ENCODE results near the gene HSF5.
"Not testable (repeated sequence)": the region's sequence is repeated elsewhere in the genome, so short reads cannot be mapped to it uniquely, and the experiment has no call there.

HSF5 gene

GRCh38 chr17:58515286-58515685 is 27.1 kb upstream of the HSF5 start:
- DNase-seq, result no peak

DNA sequence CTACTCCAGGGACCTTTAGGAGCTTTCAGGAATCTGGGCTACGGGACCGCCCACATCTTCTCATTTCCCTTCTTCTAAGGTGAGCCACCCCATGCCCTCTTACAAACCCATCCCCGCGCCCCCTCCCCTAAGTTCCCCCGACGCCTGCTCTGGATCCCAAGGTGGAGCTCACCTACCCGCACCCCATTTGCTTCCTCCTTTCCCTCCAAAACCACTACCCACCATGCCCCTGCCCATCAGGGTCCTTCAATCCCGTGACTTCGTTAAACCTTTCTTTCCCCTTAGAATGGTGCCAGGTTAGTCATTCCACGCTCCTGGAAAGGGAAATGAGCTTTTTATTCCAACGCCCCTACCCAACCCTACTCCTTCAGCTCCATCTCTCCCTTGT is 26.6 kb upstream of the HSF5 start:
- no peak for DNase-seq

GRCh38 chr17:58513965-58514769 is 26.0 kb upstream of the HSF5 start, which contains the start of gene MTMR4:
TSS of gene MTMR4 (minus strand) at chr17:58514638. CDS start at chr17:58514407, 231 bp downstream.
- DNase-seq, result peak; percentile 66 to 73

- no peak for DNase-seq
These were observed 25.2 kb upstream of the HSF5 start for GRCh38 chr17:58513267-58513964.

- no peak for DNase-seq
These were observed 21.9 kb upstream of the HSF5 start for GRCh38 chr17:58510075-58510474.

DNA sequence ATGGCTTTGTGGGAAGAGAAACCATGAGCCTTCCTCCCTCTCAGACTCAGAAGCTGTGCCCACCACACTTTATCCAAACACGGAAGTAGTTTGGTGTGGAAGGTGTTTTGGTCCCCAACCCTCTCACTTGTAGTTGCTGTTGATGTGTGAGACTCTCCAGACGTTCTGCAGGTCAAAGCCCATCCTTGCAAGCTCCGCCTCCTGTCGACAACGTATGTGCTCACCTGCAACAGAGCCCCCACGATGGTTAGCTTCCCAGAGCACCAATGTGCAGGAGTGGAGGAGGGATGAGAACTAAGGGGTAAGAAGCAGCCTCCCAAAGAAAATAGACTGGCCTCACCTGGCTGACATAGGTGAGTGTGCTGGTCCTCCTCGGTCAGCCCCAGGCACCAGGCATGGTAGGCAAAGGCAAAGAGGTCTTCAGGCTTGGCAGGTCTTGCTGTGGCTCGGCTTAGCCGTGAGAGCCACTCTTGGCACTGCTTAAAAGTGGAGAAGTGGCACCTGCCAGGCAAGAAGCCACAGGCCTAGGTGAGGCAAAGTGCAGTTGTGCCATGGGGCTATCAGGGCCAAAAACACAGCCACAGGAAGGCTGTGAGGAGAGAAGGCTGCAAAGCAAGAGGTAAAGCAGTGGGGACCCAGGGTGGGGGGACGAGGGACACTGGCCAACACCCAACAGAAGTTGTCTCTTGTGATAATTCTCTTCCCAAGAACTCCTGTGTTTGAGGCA is 20.3 kb upstream of the HSF5 start:
- DNase-seq, result no peak

DNA sequence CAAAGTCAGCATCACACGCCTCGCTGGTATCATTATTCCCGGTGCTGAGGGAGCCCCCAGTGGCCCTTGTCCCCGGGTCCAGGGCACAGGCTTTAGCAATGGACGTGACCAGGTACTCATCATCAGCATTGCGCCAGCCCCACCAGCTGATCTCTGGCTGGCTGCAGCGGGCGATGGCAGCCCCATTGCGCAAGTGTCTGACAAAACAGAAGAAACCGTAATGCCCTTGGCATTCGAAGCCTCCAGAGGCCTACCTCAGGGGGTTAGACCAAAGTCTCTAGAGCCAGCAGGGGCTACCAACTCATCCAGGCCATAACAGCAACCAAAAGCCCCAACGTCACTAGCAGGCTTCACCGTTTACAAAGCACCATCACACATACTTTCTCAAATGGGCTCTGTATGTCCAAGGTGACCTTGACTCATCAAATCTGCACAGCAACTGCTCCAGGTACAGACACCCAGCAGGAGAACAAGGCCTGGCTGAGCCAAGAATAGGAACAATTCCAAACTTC is 19.0 kb upstream of the HSF5 start:
- DNase-seq, result no peak

GRCh38 chr17:58506354-58507080 is 18.3 kb upstream of the HSF5 start:
- DNase-seq, result no peak

- DNase-seq, result no peak
These were observed 16.7 kb upstream of the HSF5 start for GRCh38 chr17:58504826-58505351.

DNA sequence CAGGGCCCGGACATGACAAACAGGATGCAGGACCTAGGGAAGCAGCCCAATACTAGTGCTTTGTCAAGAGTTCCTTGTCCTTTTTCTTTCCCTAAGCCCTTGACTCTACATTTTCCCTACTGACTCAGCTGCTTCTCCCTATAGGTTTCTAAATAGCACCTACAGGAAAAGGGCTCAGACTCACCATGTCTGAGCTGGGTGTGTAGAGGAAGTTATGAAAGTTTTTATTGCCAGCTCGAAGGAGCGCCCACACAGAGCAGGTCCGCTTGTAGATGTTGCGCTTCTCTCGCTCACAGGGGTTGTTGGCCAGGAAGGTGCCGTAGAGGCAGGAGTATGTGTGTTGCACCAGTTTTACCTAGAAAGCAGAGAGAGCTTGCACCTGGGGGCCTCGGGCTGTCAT is 15.7 kb upstream of the HSF5 start:
- no peak for DNase-seq

DNA sequence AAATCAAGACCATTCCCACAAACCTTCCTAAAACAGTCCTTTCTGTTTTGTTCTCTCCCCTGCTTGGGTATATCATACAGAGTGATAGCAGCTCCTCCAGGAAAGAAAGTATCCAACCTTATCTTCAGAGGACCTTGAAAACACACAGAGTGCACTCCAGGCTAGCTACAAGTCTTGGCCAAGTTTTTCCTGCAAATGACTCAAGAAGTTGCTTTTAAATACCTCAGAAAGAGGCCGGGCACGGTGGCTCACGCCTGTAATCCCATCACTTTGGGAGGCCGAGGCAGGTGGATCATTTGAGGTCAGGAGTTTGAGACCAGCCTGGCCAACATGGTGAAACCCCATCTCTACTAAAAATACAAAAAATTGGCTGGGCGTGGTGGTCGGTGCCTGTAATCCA is 14.9 kb upstream of the HSF5 start:
- DNase-seq, result not testable (repeated sequence)

GRCh38 chr17:58501451-58501850 is 13.2 kb upstream of the HSF5 start:
- DNase-seq, result no peak

- no peak for DNase-seq
These were observed 10.1 kb upstream of the HSF5 start for GRCh38 chr17:58498177-58498828.

- no peak for DNase-seq
These were observed 5.3 kb upstream of the HSF5 start for GRCh38 chr17:58493506-58493905.

GRCh38 chr17:58492238-58493121 is 4.3 kb upstream of the HSF5 start:
- DNase-seq, result no peak

DNA sequence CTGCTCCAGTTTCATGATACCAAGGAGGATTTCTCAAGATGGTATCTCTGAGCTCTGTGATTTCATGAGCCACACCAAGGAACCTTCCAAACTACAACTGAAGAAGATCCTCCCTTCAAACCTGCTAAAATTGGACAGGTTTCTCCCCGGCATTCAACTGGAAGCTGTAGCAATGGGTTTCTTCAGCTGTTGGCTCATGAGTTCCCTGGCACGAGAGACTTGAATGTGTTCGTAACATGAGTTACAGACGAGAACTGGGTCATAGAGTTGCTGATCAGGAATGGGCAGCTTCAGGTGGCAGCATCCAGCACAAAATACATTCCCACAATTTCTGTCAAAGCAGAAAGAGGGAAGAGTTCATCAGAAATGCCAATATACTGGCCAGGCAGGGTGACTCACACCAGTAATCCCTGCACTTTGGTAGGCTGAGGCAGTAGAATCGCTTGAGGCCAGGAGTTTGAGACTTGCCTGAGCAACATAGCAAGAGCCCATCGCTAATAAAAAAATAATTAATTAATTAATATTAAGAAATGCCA is 3.4 kb upstream of the HSF5 start:
- no peak for DNase-seq

DNA sequence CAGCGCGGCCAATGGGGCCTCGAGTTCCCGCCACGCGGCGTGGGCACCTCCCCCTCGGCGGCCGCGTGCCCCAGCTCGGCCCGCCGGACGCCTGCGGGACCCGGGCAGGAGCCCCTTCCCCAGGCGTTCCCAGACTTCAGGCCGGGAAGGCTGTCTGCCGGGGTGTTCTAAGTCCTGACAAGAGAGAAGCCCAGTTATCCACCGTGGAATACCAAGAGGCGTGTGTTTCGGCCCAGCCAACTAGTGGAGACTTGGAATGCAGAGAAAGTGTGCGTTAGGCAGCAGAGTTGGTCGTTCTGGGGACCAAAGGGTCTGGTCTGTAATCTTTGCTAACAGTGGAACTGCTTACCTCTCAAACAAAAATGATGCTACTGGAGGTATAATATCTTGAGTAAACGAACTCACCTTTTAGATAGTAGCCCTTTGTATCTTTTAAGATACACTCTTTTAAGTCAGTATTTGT is 251 bp upstream of the HSF5 start:
- DNase-seq, result no peak

- no peak for DNase-seq
These were observed 3.6 kb downstream of the HSF5 start for GRCh38 chr17:58484600-58484999.

DNA sequence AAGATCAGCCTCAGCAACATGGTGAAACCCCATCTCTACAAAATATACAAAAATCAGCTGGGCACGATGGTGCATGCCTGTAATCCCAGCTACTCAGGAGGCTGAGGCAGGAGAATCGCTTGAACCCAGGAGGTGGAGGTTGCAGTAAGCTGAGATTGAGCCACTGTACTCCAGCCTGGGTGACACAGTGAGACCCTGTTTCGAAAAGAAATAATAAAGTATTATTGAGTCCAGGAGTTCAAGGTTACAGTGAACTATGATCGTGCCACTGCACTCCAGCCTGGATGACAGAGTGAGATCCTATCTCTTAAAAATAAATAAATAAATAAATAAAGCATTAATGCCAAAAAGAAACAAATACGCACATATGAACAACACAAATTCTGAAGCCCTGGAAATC is 6.4 kb downstream of the HSF5 start:
- DNase-seq, result not testable (repeated sequence)

DNA sequence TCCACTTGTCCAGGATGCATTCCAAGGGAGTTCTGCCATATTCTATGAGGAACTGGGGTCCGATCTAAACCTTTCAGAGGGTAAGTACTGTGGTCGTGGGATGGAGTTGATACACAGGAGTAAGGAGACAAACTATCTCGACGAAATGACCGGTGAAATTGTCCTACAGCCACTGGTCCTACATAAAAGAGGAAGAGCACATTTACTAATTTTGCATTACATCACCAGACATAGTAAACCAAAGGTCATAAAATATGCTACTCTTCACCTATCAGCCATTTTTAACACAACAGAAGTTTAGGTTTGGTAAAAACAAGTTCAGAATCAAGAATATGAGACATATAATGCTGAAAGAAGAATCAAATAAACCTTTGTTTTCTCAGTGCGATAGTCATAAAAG is 8.1 kb downstream of the HSF5 start:
- no peak for DNase-seq

DNA sequence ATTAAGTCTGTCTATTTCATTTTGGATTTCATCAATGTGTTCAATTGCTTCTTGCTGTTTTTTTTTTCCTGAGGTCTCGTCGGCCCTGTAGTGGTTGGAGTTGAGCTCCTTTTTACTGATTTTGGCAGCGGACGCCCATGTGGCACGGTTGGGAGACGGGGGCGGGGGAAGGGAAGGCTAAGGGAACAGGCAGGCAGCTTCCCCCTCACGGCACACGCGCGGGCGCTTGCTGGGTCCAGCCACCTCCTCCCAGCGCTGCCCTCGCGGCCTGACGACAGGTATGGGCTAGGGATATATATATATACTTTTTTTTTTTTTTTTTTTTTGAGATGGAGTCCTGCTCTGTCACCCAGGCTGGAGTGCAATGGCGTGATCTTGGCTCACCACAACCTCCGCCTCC is 11.4 kb downstream of the HSF5 start:
- no peak for DNase-seq
